Measurements from ENCODE around the gene ZFP36.
"Not testable (repeated sequence)": the region's sequence is repeated elsewhere in the genome, so short reads cannot be mapped to it uniquely, and the experiment has no call there.

ZFP36 gene

GRCh38 chr19:39406656-39407409 is at the start of gene ZFP36:
TSS of gene ZFP36 (plus strand) at chr19:39406847. CDS start at chr19:39406905, 58 bp downstream.
- DNase-seq = peak; percentile 96

GRCh38 chr19:39359026-39359425 is 47.6 kb upstream of the ZFP36 start:
- no peak for DNase-seq

GRCh38 chr19:39360599-39360998 is 46.0 kb upstream of the ZFP36 start:
- no peak for DNase-seq

- DNase-seq = no peak
These were observed 43.7 kb upstream of the ZFP36 start for GRCh38 chr19:39362682-39363657.

GRCh38 chr19:39363901-39364457 is 42.7 kb upstream of the ZFP36 start:
- DNase-seq = no peak

- DNase-seq = no peak
These were observed 41.1 kb upstream of the ZFP36 start for GRCh38 chr19:39365531-39365930.

GRCh38 chr19:39369200-39369599 is 37.4 kb upstream of the ZFP36 start:
- no peak for DNase-seq

GRCh38 chr19:39370735-39371134 is 35.9 kb upstream of the ZFP36 start:
- no peak for DNase-seq

- DNase-seq = no peak
These were observed 34.4 kb upstream of the ZFP36 start for GRCh38 chr19:39372047-39372802.

GRCh38 chr19:39372941-39373340 is 33.7 kb upstream of the ZFP36 start:
- no peak for DNase-seq

- no peak for DNase-seq
These were observed 30.7 kb upstream of the ZFP36 start for GRCh38 chr19:39375929-39376328.

- DNase-seq = no peak
These were observed 29.0 kb upstream of the ZFP36 start for GRCh38 chr19:39377373-39378362.

- not testable (repeated sequence) for DNase-seq
These were observed 27.3 kb upstream of the ZFP36 start for GRCh38 chr19:39379366-39379765.

- DNase-seq = no peak
These were observed 26.7 kb upstream of the ZFP36 start for GRCh38 chr19:39379865-39380396.

GRCh38 chr19:39380521-39381502 is 25.8 kb upstream of the ZFP36 start:
- no peak for DNase-seq

GRCh38 chr19:39381910-39382611 is 24.6 kb upstream of the ZFP36 start:
- DNase-seq = no peak

- no peak for DNase-seq
These were observed 23.4 kb upstream of the ZFP36 start for GRCh38 chr19:39382991-39383828.
